Gastrocnemius medialis (tissue), 4 donors: ENCODE data around the gene CNNM4. TPM values are rescaled to one million over a fixed set of nuclear protein-coding genes. Genes with fewer than 3 reads are reported as not detected.

Experiments
- ATAC-seq, 2 donors: fragments of 150-250 bp; one replicate each; pipeline ENCODE4 v1.9.1; 2016
- DNase-seq, 2 donors: peaks; one replicate each; pipeline ENCODE4 v3.0.0-alpha.2; 2019
- H3K27ac ChIP-seq, 4 donors: fragments of 200-600 bp; sonication (generic); 1 replicate in 1 of 4; 2 replicates in 3 of 4; pipeline ENCODE4 v1.5.1; 2016 to 2018; ENCODE audit warnings: mild to moderate bottlenecking in 2 of 4, moderate library complexity in 1 of 4
- H3K27me3 ChIP-seq, 3 donors: fragments of 200-600 bp; sonication (generic) in 2 of 3; 1 replicate in 1 of 3; 2 replicates in 2 of 3; pipeline versions ENCODE4 v1.5.1 to v1.6.0; 2016 to 2019; ENCODE audit warnings: mild to moderate bottlenecking in 1 of 3, moderate library complexity in 1 of 3
- H3K36me3 ChIP-seq, 2 donors: fragments of 200-600 bp; sonication (generic) in 1 of 2; one replicate each; pipeline ENCODE4 v1.5.1; 2017 to 2018
- H3K4me1 ChIP-seq, 2 donors: fragments of 200-600 bp; sonication (generic) in 1 of 2; one replicate each; pipeline ENCODE4 v1.5.1; 2016 to 2017; ENCODE audit warnings: mild to moderate bottlenecking in 2 of 2
- H3K4me3 ChIP-seq, 4 donors: fragments of 200-600 bp; sonication (generic) in 3 of 4; 1 replicate in 1 of 4; 2 replicates in 3 of 4; pipeline ENCODE4 v1.5.1; 2016 to 2019; ENCODE audit warnings: mild to moderate bottlenecking in 2 of 4
- H3K9me3 ChIP-seq, 3 donors: fragments of 200-600 bp; sonication (generic) in 2 of 3; 1 replicate in 1 of 3; 2 replicates in 2 of 3; pipeline ENCODE4 v1.5.1; 2016 to 2019
- CTCF ChIP-seq, 5 experiments: fragments of 450-650 bp in 3 of 5; fragments of 200-600 bp in 2 of 5; sonication (generic) in 2 of 5; IDR thresholded peaks in 4 of 5; conservative IDR thresholded peaks in 1 of 5; 1 replicate in 4 of 5; 2 replicates in 1 of 5; pipeline ENCODE4 v1.5.1; 2016 to 2019; ENCODE audit warnings: antibody characterized with exemption in 5 of 5, mild to moderate bottlenecking in 3 of 5, moderate library complexity in 3 of 5
- POLR2A ChIP-seq, 2 donors: fragments of 450-650 bp; IDR thresholded peaks; one replicate each; pipeline ENCODE4 v1.6.1; 2017; ENCODE audit warnings: antibody characterized with exemption in 2 of 2, mild to moderate bottlenecking in 2 of 2, moderate library complexity in 2 of 2
- in situ Hi-C, 4 donors: fragments of 200-750 bp; cut with MboI; loops; one replicate each; pipeline versions ENCODE4 v1.15.0 to v1.8.0; 2017; ENCODE audit warnings: low sequenced_read_pairs in 4 of 4
- intact Hi-C: fragments of 100-400 bp; cut with DNase I; formaldehyde crosslinking; loops from one replicate; pipeline ENCODE4 v1.15.1; 2023; ENCODE audit warnings: low total_unique reads
- total RNA-seq, 4 donors: library from RNA; depleted of rRNA; stranded (reverse); fragments of >200 nt; gene quantifications; one replicate each; pipeline versions ENCODE4 v1.1.0 to v1.2.3, GENCODE V29; 2016

The CNNM4 gene
- total RNA-seq, 4 donors from 2014 or later, result 5.4 to 20.1 (median 9.1) TPM

- TF ChIP-seq POLR2A (IDR thresholded peaks at IDR 0.05) (no peak), CTCF (IDR thresholded peaks at IDR 0.05 in 4 of 5, conservative IDR thresholded peaks at IDR 0.05 in 1 of 5) (no peak)
- peaks cover 0 to 25% of the 10 kb centered on the region in 2 donors for H3K36me3 ChIP-seq
- ATAC-seq (peak; percentile 3 to 12), DNase-seq (peak in 1 of 2 donors; percentile 79)
- H3K27me3 ChIP-seq, result no peaks in the 10 kb centered on the region
- intact Hi-C loops (loop anchor here (5.0 kb wide), 2 partner anchors 268 to 1318 kb away; partner anchors contain the start of gene ANKRD36), in situ Hi-C loops (no loop called here)
- peaks cover 21 to 43% of the 10 kb centered on the region in 2 donors for H3K4me1 ChIP-seq
- no peaks in the 10 kb centered on the region for H3K9me3 ChIP-seq
- H3K4me3 ChIP-seq, result peak overlapping the region; percentile 25 to 64 (median 38)
- peak overlapping the region; percentile 94 to 99 (median 96) for H3K27ac ChIP-seq
Measured at GRCh38 chr2:96844405-96844808, 83.7 kb downstream of the CNNM4 start.

GRCh38 chr2:96846825-96847224, 86.1 kb downstream of the CNNM4 start:
- no peak for ATAC-seq
- DNase-seq, result no peak
- in situ Hi-C loops, result no loop called here
- Histone ChIP-seq H3K36me3 (peaks cover 0 to 30% of the 10 kb centered on the region in 2 donors), H3K4me1 (peaks cover 9 to 19% of the 10 kb centered on the region in 2 donors), H3K27ac (no peak overlapping the region), H3K9me3 (no peaks in the 10 kb centered on the region), H3K4me3 (no peak overlapping the region), H3K27me3 (no peaks in the 10 kb centered on the region)
- intact Hi-C loops, result no loop called here
- TF ChIP-seq POLR2A (IDR thresholded peaks at IDR 0.05) (no peak), CTCF (IDR thresholded peaks at IDR 0.05 in 4 of 5, conservative IDR thresholded peaks at IDR 0.05 in 1 of 5) (no peak)

- peaks cover 9 to 13% of the 10 kb centered on the region in 2 donors for H3K4me1 ChIP-seq
- H3K36me3 ChIP-seq, result peaks cover 0 to 37% of the 10 kb centered on the region in 2 donors
- DNase-seq (no peak), ATAC-seq (no peak)
- H3K4me3 ChIP-seq, result no peak overlapping the region
- TF ChIP-seq POLR2A (IDR thresholded peaks at IDR 0.05), result no peak
- TF ChIP-seq CTCF (IDR thresholded peaks at IDR 0.05 in 4 of 5, conservative IDR thresholded peaks at IDR 0.05 in 1 of 5), result no peak
- in situ Hi-C loops (no loop called here), intact Hi-C loops (no loop called here)
- H3K9me3 ChIP-seq, result no peaks in the 10 kb centered on the region
- no peaks in the 10 kb centered on the region for H3K27me3 ChIP-seq
- H3K27ac ChIP-seq, result peak overlapping the region in 3 of 4 donors; percentile 50 to 61 (median 60)
Measured at GRCh38 chr2:96847586-96847985, 86.9 kb downstream of the CNNM4 start.

- in situ Hi-C loops, result no loop called here
- TF ChIP-seq CTCF (IDR thresholded peaks at IDR 0.05 in 4 of 5, conservative IDR thresholded peaks at IDR 0.05 in 1 of 5), result no peak
- TF ChIP-seq POLR2A (IDR thresholded peaks at IDR 0.05), result no peak
- DNase-seq (no peak), ATAC-seq (no peak)
- peak overlapping the region; percentile 50 to 61 (median 56) for H3K27ac ChIP-seq
- no peaks in the 10 kb centered on the region for H3K27me3 ChIP-seq
- intact Hi-C loops, result no loop called here
- peaks cover 9 to 13% of the 10 kb centered on the region in 2 donors for H3K4me1 ChIP-seq
- peaks cover 0 to 43% of the 10 kb centered on the region in 2 donors for H3K36me3 ChIP-seq
- no peaks in the 10 kb centered on the region for H3K9me3 ChIP-seq
- no peak overlapping the region for H3K4me3 ChIP-seq
Measured at GRCh38 chr2:96848264-96848663, 87.6 kb downstream of the CNNM4 start.

- no peaks in the 10 kb centered on the region for H3K27me3 ChIP-seq
- ATAC-seq (no peak), DNase-seq (no peak)
- H3K9me3 ChIP-seq, result no peaks in the 10 kb centered on the region
- H3K4me1 ChIP-seq, result peaks cover 10 to 12% of the 10 kb centered on the region in 2 donors
- TF ChIP-seq POLR2A (IDR thresholded peaks at IDR 0.05) (no peak), CTCF (IDR thresholded peaks at IDR 0.05 in 4 of 5, conservative IDR thresholded peaks at IDR 0.05 in 1 of 5) (no peak)
- peaks cover 0 to 51% of the 10 kb centered on the region in 2 donors for H3K36me3 ChIP-seq
- in situ Hi-C loops (loop anchor here in 1 of 4 donors (5.0 kb wide), 1 partner anchor 100 kb away; no protein-coding TSS in a partner anchor), intact Hi-C loops (no loop called here)
- H3K27ac ChIP-seq, result no peak overlapping the region
- H3K4me3 ChIP-seq, result no peak overlapping the region
Measured at GRCh38 chr2:96852667-96853066, 92.0 kb downstream of the CNNM4 start.
